ENCODE measurements around the gene FLVCR2.

FLVCR2 gene

DNA sequence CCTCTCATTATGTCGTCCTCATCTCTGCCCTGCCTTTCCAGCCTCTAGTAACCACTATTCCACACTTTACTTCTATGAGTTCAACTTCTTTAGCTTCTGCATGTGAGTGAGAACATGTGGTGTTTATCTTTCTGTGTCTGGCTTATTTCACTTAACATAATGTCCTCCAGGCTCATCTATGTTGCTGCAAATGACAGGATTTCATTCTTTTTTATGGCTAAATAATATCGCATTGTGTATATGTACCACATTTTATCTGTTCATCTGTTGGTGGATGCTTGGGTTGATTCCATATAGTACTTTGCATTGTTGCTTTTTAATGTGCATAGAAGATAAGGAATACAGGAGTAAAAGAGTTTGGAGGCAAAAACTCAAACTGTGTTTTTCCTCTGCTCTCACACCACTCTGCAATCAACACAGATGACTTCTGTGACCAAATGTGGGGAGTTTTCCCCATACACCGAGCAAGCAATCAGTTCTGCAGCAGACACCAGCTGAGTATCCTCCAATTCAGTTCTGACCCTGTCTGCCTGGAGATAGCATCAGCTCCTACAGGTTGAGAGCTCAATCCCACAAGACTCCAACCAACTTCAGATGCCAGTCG, 24.6 kb upstream of the FLVCR2 start:
- no peak overlapping the region for H3K4me3 ChIP-seq
- H3K27ac ChIP-seq: no peak overlapping the region

DNA sequence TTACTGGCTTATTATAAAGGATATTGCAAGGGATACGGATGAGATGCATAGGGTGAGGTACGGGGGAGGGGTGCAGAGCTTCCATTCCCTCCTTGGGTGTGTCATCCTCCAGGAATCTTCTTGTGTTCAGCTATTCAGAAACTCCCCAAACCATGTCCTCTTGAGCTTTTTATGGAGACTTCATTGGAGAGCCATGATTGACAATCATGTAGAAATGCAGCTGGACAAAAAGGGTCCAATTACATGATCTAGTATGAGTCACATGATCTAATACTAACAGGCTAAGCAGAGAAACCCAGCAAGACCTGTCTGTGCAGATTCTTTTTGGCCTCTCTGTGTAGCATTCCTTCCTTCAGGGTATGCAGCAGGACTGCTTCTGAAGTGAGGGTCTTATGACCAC, 23.9 kb upstream of the FLVCR2 start:
- H3K4me3 ChIP-seq: no peak overlapping the region
- H3K27ac ChIP-seq: no peak overlapping the region

DNA sequence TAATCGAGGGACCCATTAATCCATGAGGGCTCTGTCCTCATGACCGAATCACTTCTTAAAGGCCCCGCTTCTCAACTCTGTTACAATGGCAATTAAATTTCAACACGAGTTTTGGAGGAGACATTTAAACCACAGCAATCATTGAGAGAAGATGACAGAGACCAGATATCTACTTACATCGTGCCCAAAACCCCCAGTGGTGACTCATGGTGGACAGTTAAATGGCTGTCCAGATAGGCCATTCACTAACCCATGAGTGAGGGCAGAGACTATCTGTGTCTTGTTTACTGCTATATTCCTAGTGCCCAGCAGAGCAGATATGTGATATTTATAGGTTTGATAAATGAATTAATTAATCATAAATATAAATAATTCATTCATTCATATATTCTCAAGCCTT, 20.0 kb upstream of the FLVCR2 start:
- no peak overlapping the region for H3K27ac ChIP-seq
- H3K4me3 ChIP-seq: no peak overlapping the region

DNA sequence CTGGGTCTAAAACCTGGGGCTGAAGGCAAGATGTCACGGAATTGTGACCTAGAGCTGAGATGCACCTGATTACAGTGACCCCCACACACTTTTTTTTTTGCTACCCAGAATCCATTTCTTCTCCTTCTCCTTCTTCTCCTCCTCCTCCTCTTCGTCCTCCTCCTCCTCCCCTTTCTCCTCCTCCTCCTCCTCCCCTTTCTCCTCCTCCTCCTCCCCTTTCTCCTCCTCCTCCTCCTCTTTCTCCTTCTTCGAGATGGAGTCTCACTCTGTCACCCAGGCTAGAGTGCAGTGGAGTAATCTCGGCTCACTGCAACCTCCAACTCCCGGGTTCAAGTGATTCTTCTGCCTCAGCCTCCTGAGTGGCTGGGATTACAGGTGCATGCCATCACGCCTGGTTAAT, 19.4 kb upstream of the FLVCR2 start:
- Histone ChIP-seq H3K27ac (peak overlapping the region in 1 of 21 experiments; percentile 12), H3K4me3 (no peak overlapping the region)

DNA sequence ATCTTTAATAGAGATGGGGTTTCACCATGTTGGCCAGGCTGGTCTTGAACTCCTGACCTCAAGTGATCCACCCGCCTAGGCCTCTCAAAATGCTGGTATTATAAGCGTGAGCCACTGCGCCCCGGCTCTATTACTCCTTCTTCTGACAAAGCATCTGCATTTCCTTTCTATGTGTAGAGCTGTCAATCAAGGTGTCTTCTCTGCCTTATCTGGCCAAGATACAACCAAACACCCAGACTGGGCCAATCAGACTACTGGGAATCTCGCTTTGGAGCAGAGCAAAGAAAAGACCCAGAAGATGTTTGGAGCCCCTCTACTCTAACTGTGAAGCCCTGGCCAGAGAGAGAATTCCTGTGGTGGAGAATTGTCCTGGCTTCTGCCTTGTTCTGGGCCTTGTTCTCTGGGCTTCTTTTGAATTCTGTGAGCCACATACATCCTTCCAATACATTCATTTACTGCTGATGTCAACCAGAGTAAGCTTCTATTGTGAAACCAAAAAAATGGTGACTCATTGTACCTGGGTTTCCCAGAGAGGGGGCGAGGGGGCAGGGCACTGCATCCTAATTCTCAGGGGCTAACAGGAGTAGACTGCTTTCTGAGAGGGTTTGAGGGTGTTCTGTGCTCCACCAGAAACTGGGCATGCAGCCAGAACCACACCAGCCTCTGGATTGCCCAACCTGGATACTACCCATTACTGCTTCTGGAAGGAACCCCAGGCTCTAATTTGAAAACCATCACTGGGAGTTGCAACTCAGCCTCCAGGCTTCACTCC, 18.8 kb upstream of the FLVCR2 start:
- Histone ChIP-seq H3K4me3 (no peak overlapping the region), H3K27ac (peak overlapping the region in 4 of 21 experiments; percentile 4 to 61 (median 12))

DNA sequence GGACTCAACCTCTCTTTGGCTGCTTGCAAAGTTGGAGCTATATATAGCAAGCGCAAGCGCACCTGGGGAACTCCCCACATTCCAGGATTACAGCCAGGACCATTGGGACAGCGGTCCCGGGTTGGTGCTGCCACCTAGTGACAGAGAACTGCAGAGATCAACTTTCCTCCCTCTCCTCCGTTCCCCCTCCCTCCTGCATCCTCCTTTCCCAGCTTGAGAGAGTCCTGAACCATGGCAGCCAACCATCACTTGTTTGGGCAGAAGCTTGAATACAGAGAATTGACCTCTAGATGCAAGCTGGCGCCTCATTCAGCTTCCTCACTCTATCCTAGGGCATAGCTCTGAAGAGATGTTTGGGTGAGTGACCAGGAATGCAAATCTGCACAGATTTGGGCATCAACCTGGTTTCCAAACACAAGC, 17.4 kb upstream of the FLVCR2 start:
- H3K27ac ChIP-seq: peak overlapping the region in 2 of 21 experiments; percentile 2 to 4
- no peak overlapping the region for H3K4me3 ChIP-seq

DNA sequence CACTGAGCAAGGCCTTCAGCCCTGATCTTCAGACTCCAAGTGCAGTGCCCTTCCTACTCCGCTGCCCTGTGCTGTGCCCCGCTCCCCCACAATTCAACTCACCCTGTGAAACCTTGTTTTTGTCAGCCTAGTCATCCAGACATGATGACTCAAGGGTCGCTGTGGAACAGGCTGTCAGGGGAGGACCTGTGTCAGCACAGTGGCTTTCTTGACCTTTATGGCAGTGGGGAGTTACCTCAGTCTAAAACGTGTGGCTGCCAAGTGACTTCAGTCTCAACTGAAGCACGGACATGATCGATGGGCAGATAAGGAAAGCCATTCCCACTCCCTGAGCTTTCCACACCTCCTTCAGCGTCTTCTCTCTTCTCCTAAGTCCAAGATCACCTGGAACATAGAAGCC, 16.3 kb upstream of the FLVCR2 start:
- no peak overlapping the region for H3K4me3 ChIP-seq
- peak overlapping the region in 1 of 21 experiments; percentile 2 for H3K27ac ChIP-seq

DNA sequence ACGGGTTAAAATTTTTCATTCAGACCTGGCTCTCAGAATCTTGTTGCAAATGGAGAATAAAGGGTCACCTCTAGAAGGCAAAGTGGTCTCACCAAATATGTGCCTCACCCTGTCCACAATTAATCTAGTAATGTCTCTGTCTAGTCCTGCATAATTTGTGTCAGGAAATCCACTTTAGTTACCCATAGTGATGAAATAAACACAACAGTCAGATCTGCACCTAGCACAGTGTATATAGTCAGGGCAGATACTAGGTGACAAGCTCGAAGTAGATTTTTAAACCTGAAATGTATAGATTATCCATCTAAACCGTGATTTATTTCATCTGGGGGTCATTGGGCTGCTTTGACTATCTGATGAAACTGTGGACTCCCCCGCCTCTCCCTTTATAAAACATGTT, 15.9 kb upstream of the FLVCR2 start:
- Histone ChIP-seq H3K27ac (peak overlapping the region in 1 of 21 experiments; percentile 2), H3K4me3 (no peak overlapping the region)

DNA sequence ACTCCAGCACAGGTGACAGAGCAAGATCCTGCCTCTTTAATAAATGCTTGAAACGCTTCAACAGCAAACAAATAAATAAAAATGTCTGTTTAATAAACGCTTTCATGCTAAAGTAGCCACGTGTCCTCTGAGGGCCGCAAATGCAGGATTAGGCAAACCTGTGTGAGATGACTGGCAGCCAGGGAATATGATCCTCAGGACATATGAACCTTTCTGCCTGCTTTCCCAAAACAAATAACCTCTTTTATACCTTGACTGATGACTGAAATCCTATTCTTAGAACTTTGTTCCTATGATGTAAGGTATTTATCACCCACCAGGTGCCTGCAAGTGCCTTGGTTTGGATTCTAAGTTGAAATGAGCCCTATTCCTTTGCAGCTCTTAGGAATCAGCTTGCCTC, 14.5 kb upstream of the FLVCR2 start:
- H3K27ac ChIP-seq: no peak overlapping the region

DNA sequence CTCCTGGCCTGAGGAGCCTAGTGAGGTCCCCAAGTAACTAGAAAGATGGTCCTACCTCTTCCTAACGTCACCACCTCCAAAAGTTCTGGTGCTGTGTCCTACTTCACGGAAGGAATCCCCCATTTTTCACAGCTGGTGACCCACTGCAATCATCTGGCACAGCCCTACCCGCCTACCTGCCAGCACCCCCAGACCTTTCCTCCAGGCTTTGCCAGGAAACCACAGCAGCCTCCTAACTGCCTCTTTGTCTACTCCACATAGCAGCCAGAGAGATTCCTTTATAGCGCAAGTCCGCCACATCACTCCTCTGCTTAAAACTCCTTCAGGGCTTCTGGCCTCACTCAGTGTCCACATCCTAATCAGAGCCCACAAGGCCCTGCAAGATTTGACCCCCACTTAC, 13.4 kb upstream of the FLVCR2 start:
- Histone ChIP-seq H3K27ac (peak overlapping the region in 2 of 21 experiments; percentile 30 to 72), H3K4me3 (no peak overlapping the region)

More for the DNA sequence above, 14.5 kb upstream of the FLVCR2 start:
- H3K4me3 ChIP-seq: no peak overlapping the region

DNA sequence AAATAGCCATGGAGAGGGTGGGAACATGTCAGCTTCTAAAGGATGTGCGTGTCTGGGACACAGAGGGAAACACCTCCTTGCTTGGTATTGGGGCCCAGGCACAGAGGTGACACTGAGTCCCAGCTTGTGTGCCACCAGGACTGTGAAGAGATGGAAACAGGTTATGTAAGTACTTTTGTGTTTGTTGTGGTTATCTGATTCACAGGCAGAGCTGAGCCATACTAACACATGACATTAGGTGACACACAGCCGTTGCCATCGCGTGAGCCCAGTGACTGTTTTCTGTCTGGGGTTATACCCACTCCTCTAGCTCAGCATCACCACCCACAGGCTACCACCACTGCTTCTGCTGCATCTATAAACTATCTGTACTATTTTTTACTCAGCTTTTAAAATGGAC, 12.1 kb upstream of the FLVCR2 start:
- H3K27ac ChIP-seq: peak overlapping the region in 7 of 21 experiments; percentile 32 to 83 (median 52)
- H3K4me3 ChIP-seq: no peak overlapping the region

DNA sequence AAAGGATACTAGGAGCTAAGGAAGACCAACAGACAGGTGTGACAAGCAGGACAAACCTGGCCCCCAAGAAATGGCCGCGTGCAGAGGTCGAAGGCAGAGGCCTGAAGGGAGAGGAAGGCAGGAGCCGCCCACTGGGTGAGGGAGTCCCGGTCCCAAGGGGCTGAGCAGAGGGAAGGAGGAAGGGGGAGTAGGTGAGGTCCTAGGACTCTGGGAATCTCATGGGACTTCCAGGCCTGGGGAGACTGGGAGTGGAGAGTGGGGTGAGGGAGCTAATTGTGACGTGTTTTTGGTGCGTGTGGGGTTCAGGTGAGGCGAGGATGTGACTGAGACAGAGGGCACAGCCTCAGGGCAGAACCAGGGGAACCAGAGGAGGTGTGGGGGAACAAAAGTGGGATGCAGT, 11.7 kb upstream of the FLVCR2 start:
- H3K27ac ChIP-seq: peak overlapping the region in 4 of 21 experiments; percentile 32 to 83 (median 55)
- H3K4me3 ChIP-seq: no peak overlapping the region

DNA sequence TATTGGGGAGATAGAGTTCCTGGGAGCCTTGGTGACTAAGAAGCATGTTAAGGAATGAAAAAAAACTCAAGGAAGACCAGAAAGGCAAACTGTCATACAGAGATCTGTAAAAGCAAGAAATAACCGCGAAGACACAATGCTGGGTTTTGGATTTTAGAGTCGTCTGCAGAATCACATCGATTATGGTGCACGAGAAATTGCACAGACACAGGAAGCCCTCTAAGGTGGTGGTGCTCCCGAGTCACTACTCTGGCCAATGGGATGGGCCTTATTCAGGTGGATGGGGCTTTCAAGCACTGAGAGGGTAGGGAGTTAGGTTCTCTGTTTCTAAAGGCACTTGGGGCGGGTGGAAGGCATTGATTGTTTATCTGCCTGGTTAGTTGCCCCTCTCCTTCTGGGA, 10.3 kb upstream of the FLVCR2 start:
- Histone ChIP-seq H3K27ac (peak overlapping the region in 2 of 21 experiments; percentile 15 to 47), H3K4me3 (no peak overlapping the region)

DNA sequence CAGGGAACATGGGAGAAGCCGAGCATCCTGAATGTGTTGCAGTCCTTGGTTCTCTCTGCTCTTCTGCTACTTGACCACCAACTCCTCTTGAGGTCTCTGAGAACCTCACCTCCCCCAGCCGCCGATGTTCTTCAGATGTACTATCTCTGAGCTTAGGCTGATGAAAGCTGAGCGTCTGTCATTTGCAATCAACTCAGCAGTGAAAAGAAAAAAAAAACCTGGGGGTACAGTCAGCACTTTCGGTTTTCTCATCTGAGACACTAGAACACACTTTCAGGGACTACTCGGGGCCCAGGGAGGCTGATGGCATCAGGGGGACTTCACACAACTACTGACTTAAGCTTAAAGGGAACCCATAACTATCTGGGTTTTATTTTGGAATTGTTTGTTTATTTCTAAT, 9.6 kb upstream of the FLVCR2 start:
- H3K27ac ChIP-seq: peak overlapping the region in 2 of 21 experiments; percentile 15 to 47

DNA sequence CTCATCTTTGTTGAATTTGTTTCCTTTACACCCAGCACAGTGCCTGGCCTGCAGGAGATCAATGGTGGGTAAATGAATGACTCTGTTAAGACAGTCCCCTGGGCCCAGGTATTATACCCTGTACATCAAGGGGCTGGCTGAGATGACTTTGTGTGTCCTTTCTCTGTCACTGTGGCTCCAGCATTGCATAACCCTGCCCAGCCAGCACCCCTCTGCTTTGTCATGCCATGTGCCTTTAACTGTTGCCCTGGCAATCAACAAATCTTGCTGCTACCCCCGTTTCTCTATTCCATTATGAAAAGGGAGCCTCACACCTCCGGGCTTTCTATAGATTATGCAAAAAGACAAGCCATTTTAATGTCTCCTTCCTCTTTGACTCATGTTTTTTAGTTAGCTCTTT, 7.6 kb upstream of the FLVCR2 start:
- no peak overlapping the region for H3K27ac ChIP-seq
- no peak overlapping the region for H3K4me3 ChIP-seq

More for the DNA sequence above, 9.6 kb upstream of the FLVCR2 start:
- no peak overlapping the region for H3K4me3 ChIP-seq

DNA sequence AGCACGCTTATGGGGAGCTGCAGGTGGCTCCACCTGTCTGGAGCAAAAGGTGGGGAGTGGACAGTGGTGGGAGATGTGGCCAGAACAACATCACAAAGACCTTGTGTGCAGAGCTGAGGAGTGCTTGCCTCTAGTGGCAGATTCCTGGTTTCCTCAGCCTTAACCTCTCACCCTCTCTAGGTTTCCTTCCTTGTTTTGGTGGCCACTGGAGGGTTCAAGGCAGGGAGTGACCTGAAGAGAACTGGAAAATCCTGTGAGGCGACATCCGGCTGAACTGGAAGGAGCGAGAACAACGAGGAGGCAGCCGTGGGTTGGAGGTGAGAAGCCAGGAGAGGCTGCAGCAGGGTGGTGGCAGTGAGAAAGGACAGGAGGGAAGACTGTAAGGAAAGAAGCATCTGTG, 6.3 kb upstream of the FLVCR2 start:
- no peak overlapping the region for H3K4me3 ChIP-seq
- no peak overlapping the region for H3K27ac ChIP-seq

DNA sequence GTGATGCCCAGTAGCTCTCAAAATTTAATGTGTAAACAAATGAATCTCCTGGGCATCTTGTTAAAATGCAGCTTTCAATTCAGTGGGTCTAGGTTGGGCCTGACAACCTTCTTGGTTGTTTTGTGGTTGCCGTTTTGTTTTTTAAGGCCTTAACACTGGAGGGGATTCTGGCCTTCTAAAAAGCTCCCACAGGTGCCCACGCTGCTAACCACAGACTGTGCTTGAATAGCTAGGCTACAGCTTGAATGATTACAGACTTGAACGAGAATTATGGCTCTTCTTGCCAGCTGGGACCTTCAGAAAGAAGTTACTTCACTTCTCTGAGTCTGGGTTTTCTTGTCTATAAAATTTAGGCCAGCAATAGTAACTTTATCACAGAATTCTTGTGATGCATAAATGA, 1.3 kb upstream of the FLVCR2 start:
- no peak overlapping the region for H3K4me3 ChIP-seq
- no peak overlapping the region for H3K27ac ChIP-seq

DNA sequence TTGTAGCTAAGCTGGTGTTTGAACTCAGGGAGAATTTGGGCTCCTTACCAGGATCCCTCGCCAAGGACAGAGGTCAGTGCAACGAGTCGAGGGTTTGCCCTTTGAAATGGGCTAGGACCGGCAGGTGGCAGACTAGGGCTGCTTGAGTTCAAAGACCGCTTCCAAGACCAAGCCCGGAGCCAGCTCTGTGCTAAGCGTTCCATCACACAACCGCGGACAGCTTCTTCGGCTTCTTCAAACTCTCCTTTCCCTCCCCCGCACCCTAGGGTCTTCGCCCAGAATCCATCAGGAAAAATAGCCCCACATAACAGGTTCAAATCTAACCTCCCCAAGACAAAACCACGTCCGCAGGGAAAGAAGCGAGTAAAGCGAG, 705 bp upstream of the FLVCR2 start:
- H3K4me3 ChIP-seq: peak overlapping the region; percentile 44 to 56 (median 50)
- H3K27ac ChIP-seq: peak overlapping the region in 18 of 21 experiments; percentile 14 to 80 (median 62)

DNA sequence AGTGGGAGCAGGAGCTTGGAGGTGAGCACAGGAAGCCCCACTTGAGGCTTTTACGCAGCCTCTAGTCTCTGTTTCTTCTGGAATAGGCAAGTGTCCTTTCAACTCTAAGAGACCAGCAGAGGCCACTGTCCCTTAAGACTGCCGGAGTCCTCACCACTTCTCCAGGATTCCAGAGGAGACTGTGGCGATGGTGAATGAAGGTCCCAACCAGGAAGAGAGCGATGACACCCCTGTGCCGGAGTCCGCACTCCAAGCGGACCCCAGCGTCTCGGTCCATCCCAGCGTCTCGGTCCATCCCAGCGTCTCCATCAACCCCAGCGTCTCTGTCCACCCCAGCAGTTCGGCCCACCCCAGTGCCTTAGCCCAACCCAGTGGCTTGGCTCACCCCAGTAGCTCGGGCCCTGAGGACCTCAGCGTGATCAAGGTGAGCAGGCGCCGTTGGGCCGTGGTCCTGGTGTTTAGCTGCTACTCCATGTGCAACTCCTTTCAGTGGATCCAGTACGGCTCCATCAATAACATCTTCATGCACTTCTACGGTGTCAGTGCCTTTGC, 442 bp downstream of the FLVCR2 start:
- Histone ChIP-seq H3K4me3 (peak overlapping the region; percentile 44 to 56 (median 50)), H3K27ac (peak overlapping the region; percentile 14 to 80 (median 59))

DNA sequence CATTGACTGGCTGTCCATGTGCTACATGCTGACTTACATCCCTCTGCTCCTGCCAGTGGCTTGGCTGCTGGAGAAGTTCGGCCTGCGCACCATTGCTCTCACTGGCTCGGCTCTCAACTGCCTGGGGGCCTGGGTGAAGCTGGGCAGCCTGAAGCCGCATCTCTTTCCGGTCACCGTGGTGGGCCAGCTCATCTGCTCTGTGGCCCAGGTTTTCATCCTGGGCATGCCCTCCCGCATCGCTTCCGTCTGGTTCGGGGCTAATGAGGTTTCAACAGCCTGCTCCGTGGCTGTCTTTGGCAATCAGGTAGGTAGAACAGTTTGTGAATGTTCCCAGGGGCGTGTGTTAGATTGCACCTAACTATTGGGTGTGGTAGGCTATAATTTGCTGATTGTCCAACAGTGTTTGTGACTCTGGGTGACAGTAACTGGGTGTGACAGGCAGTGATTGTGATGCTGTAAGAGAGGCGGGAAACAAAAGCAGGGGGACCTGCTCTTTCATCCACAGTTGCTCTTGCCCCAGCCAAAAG, 981 bp downstream of the FLVCR2 start:
- Histone ChIP-seq H3K27ac (peak overlapping the region in 16 of 21 experiments; percentile 9 to 80 (median 60)), H3K4me3 (peak overlapping the region; percentile 44 to 56 (median 50))

DNA sequence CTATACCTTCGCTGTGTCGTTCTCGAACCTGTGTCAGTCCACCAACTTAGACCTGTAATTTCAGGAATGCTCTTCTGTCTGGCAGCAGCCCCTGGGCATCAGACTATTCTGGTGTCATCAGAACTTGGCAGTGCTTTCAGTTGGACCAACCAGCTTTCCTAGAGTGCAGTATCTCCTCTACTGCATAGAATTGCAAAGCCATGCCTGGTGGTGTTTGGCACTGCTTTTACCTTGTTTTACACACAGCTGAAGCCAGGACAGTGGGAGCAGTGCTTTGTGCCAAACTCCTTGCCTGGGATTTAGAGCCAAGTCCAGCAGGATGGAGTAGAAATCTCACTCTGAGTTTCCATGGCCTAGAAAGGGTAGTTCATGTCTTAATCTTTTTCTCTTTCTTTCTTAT, 1.5 kb downstream of the FLVCR2 start:
- H3K27ac ChIP-seq: peak overlapping the region in 1 of 21 experiments; percentile 11
- H3K4me3 ChIP-seq: peak overlapping the region; percentile 44 to 56 (median 50)

All from skin epidermis (tissue), 12 donors.